Keratinocyte (primary cell): Measurements from ENCODE around the gene TBL1XR1. TPM values are rescaled to one million over a fixed set of nuclear protein-coding genes. Genes with fewer than 3 reads are reported as not detected.

Experiments
- DNase-seq: peaks from one replicate; pipeline ENCODE4 v3.0.0-alpha.2; 2011; ENCODE audit warnings: low read depth, missing footprints, low spot score
- FAIRE-seq: peaks from 2 replicates; lab custom pipeline; 2011; peaks lifted over from hg19 to GRCh38; lab: Jason Lieb, UNC
- H2AFZ ChIP-seq: 2 replicates; pipeline ENCODE4 v1.6.0; 2012; ENCODE audit warnings: low read length, control low read depth, inconsistent platforms; ENCODE audit not compliant: control insufficient read depth
- H3K27ac ChIP-seq: 2 replicates; pipeline ENCODE4 v1.5.1; 2011; ENCODE audit warnings: low read length; ENCODE audit not compliant: control insufficient read depth, insufficient read depth
- H3K27me3 ChIP-seq: 3 replicates; pipeline ENCODE4 v1.6.0; 2011; ENCODE audit warnings: low read length; ENCODE audit not compliant: control insufficient read depth, insufficient read depth; ENCODE audit errors: extremely low read depth
- H3K36me3 ChIP-seq, 2 experiments: 2 replicates in 1 of 2; 3 replicates in 1 of 2; pipeline ENCODE4 v1.5.1; 2011; ENCODE audit warnings: low read length in 2 of 2, mild to moderate bottlenecking in 1 of 2; ENCODE audit not compliant: control insufficient read depth in 2 of 2, insufficient read depth in 2 of 2; ENCODE audit errors: extremely low read depth in 1 of 2
- H3K4me1 ChIP-seq: 3 replicates; pipeline ENCODE4 v1.5.1; 2011; ENCODE audit warnings: low read length; ENCODE audit not compliant: control insufficient read depth, insufficient read depth; ENCODE audit errors: extremely low read depth
- H3K4me2 ChIP-seq: 3 replicates; pipeline ENCODE4 v1.6.0; 2011; ENCODE audit warnings: low read depth, low read length; ENCODE audit not compliant: control insufficient read depth, insufficient read depth; ENCODE audit errors: extremely low read depth
- H3K4me3 ChIP-seq, 3 experiments: fragments of 200-600 bp in 1 of 3; sonication (generic) in 1 of 3; 2 replicates in 2 of 3; 3 replicates in 1 of 3; pipeline ENCODE4 v1.5.1; 2011 to 2016; ENCODE audit warnings: low read length in 3 of 3, mild to moderate bottlenecking in 3 of 3, control low read depth in 2 of 3, inconsistent platforms in 1 of 3, low read depth in 1 of 3, mixed read lengths in 1 of 3, mixed run types in 1 of 3, moderate library complexity in 1 of 3; ENCODE audit not compliant: control insufficient read depth in 2 of 3, insufficient read depth in 2 of 3; ENCODE audit errors: extremely low read depth in 1 of 3
- H3K79me2 ChIP-seq: 2 replicates; pipeline ENCODE4 v1.6.0; 2012; ENCODE audit warnings: low read length; ENCODE audit not compliant: control insufficient read depth, insufficient read depth
- H3K9ac ChIP-seq: 3 replicates; pipeline ENCODE4 v1.6.0; 2011; ENCODE audit warnings: low read length; ENCODE audit not compliant: control insufficient read depth, insufficient read depth; ENCODE audit errors: extremely low read depth
- H3K9me1 ChIP-seq: 3 replicates; pipeline ENCODE4 v1.6.0; 2011; ENCODE audit warnings: low read length; ENCODE audit not compliant: control insufficient read depth, insufficient read depth; ENCODE audit errors: extremely low read depth
- H3K9me3 ChIP-seq: 2 replicates; pipeline ENCODE4 v1.5.1; 2012; ENCODE audit warnings: low read depth, low read length; ENCODE audit not compliant: control insufficient read depth
- H4K20me1 ChIP-seq: 3 replicates; pipeline ENCODE4 v1.6.0; 2011; ENCODE audit warnings: low read length; ENCODE audit not compliant: control insufficient read depth, insufficient read depth; ENCODE audit errors: extremely low read depth
- CTCF ChIP-seq, 3 experiments: IDR thresholded peaks in 1 of 3; conservative IDR thresholded peaks in 1 of 3; optimal IDR thresholded peaks in 1 of 3; 2 replicates in 2 of 3; 3 replicates in 1 of 3; pipeline versions ENCODE3 to v1.5.1; 2011; ENCODE audit warnings: low read length in 3 of 3, mild to moderate bottlenecking in 3 of 3, moderate library complexity in 2 of 3, control low read depth in 1 of 3, inconsistent platforms in 1 of 3; ENCODE audit not compliant: insufficient read depth in 2 of 3; ENCODE audit errors: extremely low read depth in 1 of 3
- EZH2 ChIP-seq: IDR thresholded peaks from one replicate; pipeline ENCODE4 v1.6.1; 2012; ENCODE audit warnings: inconsistent platforms, mild to moderate bottlenecking, low read length, moderate library complexity
- dilution Hi-C: fragments of 300-500 bp; cut with MboI; formaldehyde crosslinking; loops from one replicate; pipeline ENCODE4 v1.7.0; 2020; ENCODE audit warnings: low sequenced_read_pairs; ENCODE audit not compliant: extremely low pct_ligation_motif_present
- polyA plus RNA-seq, 5 experiments: library from polyadenylated mRNA; depleted of rRNA in 3 of 5; stranded (reverse) in 3 of 5; stranded (forward) in 1 of 5; unstranded in 1 of 5; fragments of >200 nt; gene quantifications; 1 replicate in 1 of 5; 2 replicates in 3 of 5; 3 replicates in 1 of 5; pipeline versions ENCODE4 v1.2.1 to v1.2.3, GENCODE V29; 2011 to 2012; ENCODE audit warnings: missing spikeins in 2 of 5, low read depth in 1 of 5, low replicate concordance in 1 of 5

Gene TBL1XR1
- polyA plus RNA-seq, 1 donor (not counting 4 experiments of a cell fraction or from before 2014, with no cell fraction given) = 169 TPM

GRCh38 chr3:177212278-177212610 is 15.0 kb upstream of the TBL1XR1 start:
- H3K79me2 ChIP-seq = no peaks in the 10 kb centered on the region
- H3K4me2 ChIP-seq = no peak overlapping the region
- H3K9me1 ChIP-seq = no peaks in the 10 kb centered on the region
- TF ChIP-seq CTCF (optimal IDR thresholded peaks at IDR 0.05 in 1 of 3, IDR thresholded peaks at IDR 0.05 in 1 of 3, conservative IDR thresholded peaks at IDR 0.05 in 1 of 3; ENCODE audit: extremely low read depth in 1 of 3, insufficient read depth in 2 of 3, low read length in 3 of 3) (no peak), EZH2 (no peak)
- no peak for FAIRE-seq
- H3K4me1 ChIP-seq = no peaks in the 10 kb centered on the region
- H4K20me1 ChIP-seq = no peaks in the 10 kb centered on the region
- no peak overlapping the region for H2AFZ ChIP-seq
- H3K27ac ChIP-seq = no peak overlapping the region
- H3K36me3 ChIP-seq = no peaks in the 10 kb centered on the region
- no peaks in the 10 kb centered on the region for H3K27me3 ChIP-seq
- DNase-seq = no peak
- dilution Hi-C loops = no loop called here
- no peaks in the 10 kb centered on the region for H3K9me3 ChIP-seq
- no peak overlapping the region for H3K4me3 ChIP-seq
- H3K9ac ChIP-seq = no peak overlapping the region

GRCh38 chr3:177211503-177212277 is 14.4 kb upstream of the TBL1XR1 start:
- no peaks in the 10 kb centered on the region for H3K27me3 ChIP-seq
- no peaks in the 10 kb centered on the region for H3K9me1 ChIP-seq
- H3K9me3 ChIP-seq = no peaks in the 10 kb centered on the region
- H3K4me1 ChIP-seq = no peaks in the 10 kb centered on the region
- H3K79me2 ChIP-seq = no peaks in the 10 kb centered on the region
- no peak overlapping the region for H3K4me3 ChIP-seq
- TF ChIP-seq EZH2 = no peak
- no peak for TF ChIP-seq CTCF (optimal IDR thresholded peaks at IDR 0.05 in 1 of 3, IDR thresholded peaks at IDR 0.05 in 1 of 3, conservative IDR thresholded peaks at IDR 0.05 in 1 of 3; ENCODE audit: extremely low read depth in 1 of 3, insufficient read depth in 2 of 3, low read length in 3 of 3)
- no peak for DNase-seq
- H3K9ac ChIP-seq = no peak overlapping the region
- no peak for FAIRE-seq
- no peak overlapping the region for H2AFZ ChIP-seq
- no peaks in the 10 kb centered on the region for H3K36me3 ChIP-seq
- no peak overlapping the region for H3K27ac ChIP-seq
- no peak overlapping the region for H3K4me2 ChIP-seq
- dilution Hi-C loops = no loop called here
- no peaks in the 10 kb centered on the region for H4K20me1 ChIP-seq
